HepG2 (cell line): ENCODE data around the gene OSTF1. TPM values are rescaled to one million over a fixed set of nuclear protein-coding genes. Genes with fewer than 3 reads are reported as not detected.

Experiments used
- CHD2 ChIP-seq: IDR thresholded peaks from 2 replicates; pipeline ENCODE4 v1.6.1; 2011; ENCODE audit warnings: low read depth, low read length, improper control_type of control experiment
- HNRNPL ChIP-seq: fragments of 200-400 bp; formaldehyde crosslinking; IDR thresholded peaks from 2 replicates; pipeline ENCODE4 v1.6.1; 2017; ENCODE audit warnings: mild to moderate bottlenecking, low read depth, low read length
- ISX ChIP-seq: sonication (generic); formaldehyde crosslinking; conservative IDR thresholded peaks from 2 replicates; pipeline ENCODE4 v1.5.0; 2020; ENCODE audit warnings: missing genetic modification reagents
- MAFK ChIP-seq, 2 experiments: IDR thresholded peaks in 1 of 2; conservative IDR thresholded peaks in 1 of 2; 2 replicates each; pipeline ENCODE4 v1.6.1; 2011; ENCODE audit warnings: improper control_type of control experiment in 2 of 2, low read length in 2 of 2
- MYNN ChIP-seq: sonication (generic); formaldehyde crosslinking; IDR thresholded peaks from 2 replicates; pipeline ENCODE4 v1.4.0; 2020; ENCODE audit warnings: mild to moderate bottlenecking, low read depth, missing genetic modification reagents
- PLRG1 ChIP-seq: fragments of 450-650 bp; conservative IDR thresholded peaks from 2 replicates; pipeline ENCODE4 v1.6.1; 2016
- SKI ChIP-seq: fragments of 450-650 bp; IDR thresholded peaks from one replicate; pipeline ENCODE4 v1.6.1; 2018; ENCODE audit warnings: mild to moderate bottlenecking; ENCODE audit not compliant: partially characterized antibody
- SMC3 ChIP-seq: IDR thresholded peaks from 2 replicates; pipeline ENCODE4 v1.6.1; 2011; ENCODE audit warnings: low read length, improper control_type of control experiment
- SPEN ChIP-seq: sonication (generic); formaldehyde crosslinking; IDR thresholded peaks from 2 replicates; pipeline ENCODE4 v1.5.1; 2020; ENCODE audit warnings: low read depth, mild to moderate bottlenecking, missing genetic modification reagents
- ZNF224 ChIP-seq: sonication (generic); formaldehyde crosslinking; IDR thresholded peaks from 2 replicates; pipeline ENCODE4 v1.5.0; 2020; ENCODE audit warnings: mild to moderate bottlenecking, missing genetic modification reagents
- ZNF660 ChIP-seq: sonication (generic); formaldehyde crosslinking; IDR thresholded peaks from 2 replicates; pipeline ENCODE4 v1.5.1; 2020; ENCODE audit warnings: mild to moderate bottlenecking, low read depth, missing genetic modification reagents, borderline replicate concordance
- ZNF720 ChIP-seq: sonication (generic); formaldehyde crosslinking; IDR thresholded peaks from 2 replicates; pipeline ENCODE4 v1.4.0; 2020; ENCODE audit warnings: missing genetic modification reagents
- ZNF724P ChIP-seq: sonication (generic); formaldehyde crosslinking; IDR thresholded peaks from 2 replicates; pipeline ENCODE4 v1.8.0; 2022; ENCODE audit warnings: missing genetic modification reagents, borderline replicate concordance
- ZNF788 ChIP-seq: sonication (generic); formaldehyde crosslinking; IDR thresholded peaks from 2 replicates; pipeline ENCODE4 v1.5.0; 2020; ENCODE audit warnings: mild to moderate bottlenecking, missing genetic modification reagents, borderline replicate concordance
- polyA plus RNA-seq, 8 experiments: library from polyadenylated mRNA; depleted of rRNA in 3 of 8; stranded (reverse) in 7 of 8; unstranded in 1 of 8; fragments of >200 nt; fragmentation: Illumina TruSeq in 4 of 8; extraction: Trizol in 4 of 8; gene quantifications; 2 replicates each; pipeline versions ENCODE4 v1.2.1 to v1.2.3, GENCODE V29; 2011 to 2016; ENCODE audit warnings: low read depth in 4 of 8, missing spikeins in 1 of 8, mixed read lengths in 1 of 8; ENCODE audit not compliant: insufficient read depth in 1 of 8
- total RNA-seq, 5 experiments: library from RNA; depleted of rRNA; stranded (reverse); fragments of >200 nt; fragmentation: Illumina TruSeq; extraction: Trizol; gene quantifications; 2 replicates each; pipeline ENCODE4 v1.2.3, GENCODE V29; 2016; ENCODE audit warnings: low read depth in 1 of 5
- TF ChIP-seq, protein P1 (sequence below): sonication (generic); formaldehyde crosslinking; IDR thresholded peaks from 2 replicates; pipeline ENCODE4 v1.4.0; 2020; ENCODE audit warnings: mild to moderate bottlenecking, missing genetic modification reagents
- TF ChIP-seq, protein P2 (sequence below): sonication (generic); formaldehyde crosslinking; IDR thresholded peaks from 2 replicates; pipeline ENCODE4 v1.8.1; 2023; ENCODE audit warnings: mild to moderate bottlenecking, inconsistent platforms, moderate library complexity, missing genetic modification reagents, borderline replicate concordance
- TF ChIP-seq, protein P3 (sequence below): sonication (generic); formaldehyde crosslinking; IDR thresholded peaks from 2 replicates; pipeline ENCODE4 v1.5.0; 2020; ENCODE audit warnings: mild to moderate bottlenecking, missing genetic modification reagents
- TF ChIP-seq, protein P4 (sequence below): sonication (generic); formaldehyde crosslinking; IDR thresholded peaks from 2 replicates; pipeline ENCODE4 v1.5.0; 2020; ENCODE audit warnings: missing genetic modification reagents
- TF ChIP-seq, protein P5 (sequence below): sonication (generic); formaldehyde crosslinking; IDR thresholded peaks from 2 replicates; pipeline ENCODE4 v1.8.1; 2023; ENCODE audit warnings: mild to moderate bottlenecking, missing genetic modification reagents

OSTF1 gene
- total and polyA plus RNA-seq, 2 of the 13 experiments (the other 11 are each of a cell fraction or from before 2014, with no cell fraction given) = 16.8 to 39.0 TPM

DNA sequence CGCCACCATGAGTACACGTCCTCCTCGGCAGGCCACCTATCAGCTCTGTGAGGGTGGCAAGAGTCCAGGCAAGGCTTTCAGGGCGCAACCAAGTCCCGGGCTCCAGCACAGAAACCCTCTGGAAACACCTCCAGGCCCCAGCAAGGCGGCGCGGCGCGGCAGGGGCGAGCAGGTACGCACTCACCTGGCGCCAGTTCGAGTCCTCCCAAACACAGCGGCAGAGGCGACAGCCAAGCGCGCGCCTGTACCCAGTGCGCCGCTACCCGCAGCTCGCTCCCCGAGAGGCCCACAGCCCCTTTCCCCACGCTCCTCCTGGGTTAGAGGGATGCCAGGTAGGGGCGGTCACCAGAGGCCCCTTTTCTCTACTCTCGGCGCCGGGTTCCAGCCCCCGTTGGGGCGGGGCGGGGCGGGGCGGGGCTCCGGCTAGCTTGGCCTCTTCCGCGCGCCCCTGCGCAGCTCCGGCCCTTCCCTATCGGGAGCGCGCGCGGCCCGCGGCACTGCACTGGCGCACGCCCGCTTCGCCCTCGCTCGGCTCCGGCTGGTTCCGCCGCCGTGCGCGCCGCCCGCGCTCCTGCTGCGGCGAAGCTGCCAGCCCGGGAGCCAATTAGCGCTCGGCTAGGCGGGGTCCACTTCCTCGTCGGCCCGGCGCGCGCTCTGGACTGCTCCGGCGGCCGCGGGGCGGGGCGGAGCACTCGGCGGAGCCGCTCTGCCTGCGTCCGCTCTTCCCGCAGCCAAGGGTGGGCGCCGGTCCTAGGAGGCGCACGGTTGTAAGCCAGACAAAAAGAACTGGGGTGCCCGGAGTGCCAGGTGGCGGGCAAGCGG, at the start of gene OSTF1, which contains the start of gene NMRK1 (continued):
- TF ChIP-seq, protein P1, sequence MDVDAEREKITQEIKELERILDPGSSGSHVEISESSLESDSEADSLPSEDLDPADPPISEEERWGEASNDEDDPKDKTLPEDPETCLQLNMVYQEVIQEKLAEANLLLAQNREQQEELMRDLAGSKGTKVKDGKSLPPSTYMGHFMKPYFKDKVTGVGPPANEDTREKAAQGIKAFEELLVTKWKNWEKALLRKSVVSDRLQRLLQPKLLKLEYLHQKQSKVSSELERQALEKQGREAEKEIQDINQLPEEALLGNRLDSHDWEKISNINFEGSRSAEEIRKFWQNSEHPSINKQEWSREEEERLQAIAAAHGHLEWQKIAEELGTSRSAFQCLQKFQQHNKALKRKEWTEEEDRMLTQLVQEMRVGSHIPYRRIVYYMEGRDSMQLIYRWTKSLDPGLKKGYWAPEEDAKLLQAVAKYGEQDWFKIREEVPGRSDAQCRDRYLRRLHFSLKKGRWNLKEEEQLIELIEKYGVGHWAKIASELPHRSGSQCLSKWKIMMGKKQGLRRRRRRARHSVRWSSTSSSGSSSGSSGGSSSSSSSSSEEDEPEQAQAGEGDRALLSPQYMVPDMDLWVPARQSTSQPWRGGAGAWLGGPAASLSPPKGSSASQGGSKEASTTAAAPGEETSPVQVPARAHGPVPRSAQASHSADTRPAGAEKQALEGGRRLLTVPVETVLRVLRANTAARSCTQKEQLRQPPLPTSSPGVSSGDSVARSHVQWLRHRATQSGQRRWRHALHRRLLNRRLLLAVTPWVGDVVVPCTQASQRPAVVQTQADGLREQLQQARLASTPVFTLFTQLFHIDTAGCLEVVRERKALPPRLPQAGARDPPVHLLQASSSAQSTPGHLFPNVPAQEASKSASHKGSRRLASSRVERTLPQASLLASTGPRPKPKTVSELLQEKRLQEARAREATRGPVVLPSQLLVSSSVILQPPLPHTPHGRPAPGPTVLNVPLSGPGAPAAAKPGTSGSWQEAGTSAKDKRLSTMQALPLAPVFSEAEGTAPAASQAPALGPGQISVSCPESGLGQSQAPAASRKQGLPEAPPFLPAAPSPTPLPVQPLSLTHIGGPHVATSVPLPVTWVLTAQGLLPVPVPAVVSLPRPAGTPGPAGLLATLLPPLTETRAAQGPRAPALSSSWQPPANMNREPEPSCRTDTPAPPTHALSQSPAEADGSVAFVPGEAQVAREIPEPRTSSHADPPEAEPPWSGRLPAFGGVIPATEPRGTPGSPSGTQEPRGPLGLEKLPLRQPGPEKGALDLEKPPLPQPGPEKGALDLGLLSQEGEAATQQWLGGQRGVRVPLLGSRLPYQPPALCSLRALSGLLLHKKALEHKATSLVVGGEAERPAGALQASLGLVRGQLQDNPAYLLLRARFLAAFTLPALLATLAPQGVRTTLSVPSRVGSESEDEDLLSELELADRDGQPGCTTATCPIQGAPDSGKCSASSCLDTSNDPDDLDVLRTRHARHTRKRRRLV (CRISPR knock-in tag) = no peak
- TF ChIP-seq ISX (no peak), MYNN (no peak), SKI (peak; percentile 54), ZNF724P (no peak), HNRNPL (no peak), SMC3 (no peak), ZNF660 (CRISPR knock-in tag) (no peak), CHD2 (no peak), ZNF720 (CRISPR knock-in tag) (no peak), ZNF224 (CRISPR knock-in tag) (no peak), MAFK (conservative IDR thresholded peaks at IDR 0.05 in 1 of 2, IDR thresholded peaks at IDR 0.05 in 1 of 2; ENCODE audit: low read length in 2 of 2) (no peak), SPEN (CRISPR knock-in tag) (peak; percentile 28; the same call in 1 of the 2 replicates), ZNF788 (CRISPR knock-in tag) (0 out of 2 replicates have a peak, but pooled peaks have one; percentile 18), PLRG1 (no peak)
- TF ChIP-seq, protein P2, sequence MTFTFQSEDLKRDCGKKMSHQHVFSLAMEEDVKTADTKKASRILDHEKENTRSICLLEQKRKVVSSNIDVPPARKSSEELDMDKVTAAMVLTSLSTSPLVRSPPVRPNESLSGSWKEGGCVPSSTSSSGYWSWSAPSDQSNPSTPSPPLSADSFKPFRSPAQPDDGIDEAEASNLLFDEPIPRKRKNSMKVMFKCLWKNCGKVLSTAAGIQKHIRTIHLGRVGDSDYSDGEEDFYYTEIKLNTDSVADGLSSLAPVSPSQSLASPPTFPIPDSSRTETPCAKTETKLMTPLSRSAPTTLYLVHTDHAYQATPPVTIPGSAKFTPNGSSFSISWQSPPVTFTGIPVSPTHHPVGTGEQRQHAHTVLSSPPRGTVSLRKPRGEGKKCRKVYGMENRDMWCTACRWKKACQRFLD (CRISPR knock-in tag) = no peak
- TF ChIP-seq, protein P3, sequence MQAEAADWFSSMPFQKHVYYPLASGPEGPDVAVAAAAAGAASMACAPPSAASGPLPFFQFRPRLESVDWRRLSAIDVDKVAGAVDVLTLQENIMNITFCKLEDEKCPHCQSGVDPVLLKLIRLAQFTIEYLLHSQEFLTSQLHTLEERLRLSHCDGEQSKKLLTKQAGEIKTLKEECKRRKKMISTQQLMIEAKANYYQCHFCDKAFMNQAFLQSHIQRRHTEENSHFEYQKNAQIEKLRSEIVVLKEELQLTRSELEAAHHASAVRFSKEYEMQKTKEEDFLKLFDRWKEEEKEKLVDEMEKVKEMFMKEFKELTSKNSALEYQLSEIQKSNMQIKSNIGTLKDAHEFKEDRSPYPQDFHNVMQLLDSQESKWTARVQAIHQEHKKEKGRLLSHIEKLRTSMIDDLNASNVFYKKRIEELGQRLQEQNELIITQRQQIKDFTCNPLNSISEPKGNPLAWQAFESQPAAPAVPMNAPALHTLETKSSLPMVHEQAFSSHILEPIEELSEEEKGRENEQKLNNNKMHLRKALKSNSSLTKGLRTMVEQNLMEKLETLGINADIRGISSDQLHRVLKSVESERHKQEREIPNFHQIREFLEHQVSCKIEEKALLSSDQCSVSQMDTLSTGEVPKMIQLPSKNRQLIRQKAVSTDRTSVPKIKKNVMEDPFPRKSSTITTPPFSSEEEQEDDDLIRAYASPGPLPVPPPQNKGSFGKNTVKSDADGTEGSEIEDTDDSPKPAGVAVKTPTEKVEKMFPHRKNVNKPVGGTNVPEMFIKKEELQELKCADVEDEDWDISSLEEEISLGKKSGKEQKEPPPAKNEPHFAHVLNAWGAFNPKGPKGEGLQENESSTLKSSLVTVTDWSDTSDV = no peak
- TF ChIP-seq, protein P4, sequence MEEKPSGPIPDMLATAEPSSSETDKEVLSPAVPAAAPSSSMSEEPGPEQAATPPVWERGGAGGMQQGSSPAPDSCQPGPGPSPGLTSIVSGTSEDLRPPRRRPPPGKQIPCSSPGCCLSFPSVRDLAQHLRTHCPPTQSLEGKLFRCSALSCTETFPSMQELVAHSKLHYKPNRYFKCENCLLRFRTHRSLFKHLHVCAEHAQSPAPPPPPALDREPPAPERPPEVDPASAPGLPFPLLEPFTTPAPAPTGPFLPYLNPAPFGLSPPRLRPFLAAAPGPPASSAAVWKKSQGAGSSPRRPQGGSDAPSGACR = no peak
- TF ChIP-seq, protein P5, sequence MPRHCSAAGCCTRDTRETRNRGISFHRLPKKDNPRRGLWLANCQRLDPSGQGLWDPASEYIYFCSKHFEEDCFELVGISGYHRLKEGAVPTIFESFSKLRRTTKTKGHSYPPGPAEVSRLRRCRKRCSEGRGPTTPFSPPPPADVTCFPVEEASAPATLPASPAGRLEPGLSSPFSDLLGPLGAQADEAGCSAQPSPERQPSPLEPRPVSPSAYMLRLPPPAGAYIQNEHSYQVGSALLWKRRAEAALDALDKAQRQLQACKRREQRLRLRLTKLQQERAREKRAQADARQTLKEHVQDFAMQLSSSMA (CRISPR knock-in tag) = no peak
